Stimulated activated CD4-positive, alpha-beta T cell treated with anti-CD3 and anti-CD28 coated beads, Interleukin-4, amount 100 ng/mL, for 48 hours (primary cell): ENCODE measurements around the gene VWA5B2.

Experiments used
- DNase-seq, 2 donors: peaks; one replicate each; pipeline ENCODE4 v3.0.0-alpha.2; 2020; ENCODE audit warnings: low read depth in 2 of 2

VWA5B2 gene

DNA sequence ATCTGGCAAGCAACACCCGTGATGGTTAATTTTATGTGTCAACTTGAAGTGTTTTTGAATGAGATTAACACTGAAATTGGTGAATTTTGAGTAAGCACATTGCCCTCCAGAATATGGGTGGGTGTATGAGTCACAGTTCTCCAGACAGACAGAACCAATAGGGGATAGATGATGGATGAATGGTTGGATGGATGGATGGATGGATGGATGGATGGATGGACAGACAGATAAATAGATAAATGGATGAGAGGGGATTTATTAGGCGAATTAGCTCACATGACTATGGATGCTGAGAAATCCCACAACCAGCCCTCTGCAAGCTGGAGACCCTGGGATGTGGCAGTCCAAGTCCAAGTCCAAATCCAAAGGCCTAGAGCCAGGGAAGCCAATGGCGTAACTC is 5.4 kb upstream of the VWA5B2 start:
- DNase-seq = no peak

DNA sequence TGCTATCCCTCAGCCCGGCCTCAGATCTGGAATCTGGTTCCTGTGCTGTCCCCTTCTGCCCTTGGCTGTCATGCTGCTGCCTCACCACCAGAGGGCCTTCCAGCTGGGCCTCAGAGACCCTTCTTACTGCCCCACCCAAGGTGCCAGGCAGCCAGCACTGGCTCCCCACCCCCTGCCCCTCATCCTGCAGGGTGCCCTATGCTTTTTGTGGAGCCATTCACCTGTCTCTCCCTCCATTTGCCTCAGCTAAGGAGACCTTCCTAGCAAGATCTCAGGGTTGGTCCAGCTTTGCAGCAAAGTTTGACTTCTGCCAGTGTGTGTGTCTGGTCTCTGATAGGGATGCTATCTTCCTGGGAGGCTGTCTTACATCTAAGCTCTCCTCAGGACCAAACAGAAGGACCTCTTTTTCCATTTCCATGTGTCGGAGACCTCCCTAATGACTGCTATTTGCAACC is 1.9 kb upstream of the VWA5B2 start:
- peak; percentile 27 to 30 for DNase-seq

DNA sequence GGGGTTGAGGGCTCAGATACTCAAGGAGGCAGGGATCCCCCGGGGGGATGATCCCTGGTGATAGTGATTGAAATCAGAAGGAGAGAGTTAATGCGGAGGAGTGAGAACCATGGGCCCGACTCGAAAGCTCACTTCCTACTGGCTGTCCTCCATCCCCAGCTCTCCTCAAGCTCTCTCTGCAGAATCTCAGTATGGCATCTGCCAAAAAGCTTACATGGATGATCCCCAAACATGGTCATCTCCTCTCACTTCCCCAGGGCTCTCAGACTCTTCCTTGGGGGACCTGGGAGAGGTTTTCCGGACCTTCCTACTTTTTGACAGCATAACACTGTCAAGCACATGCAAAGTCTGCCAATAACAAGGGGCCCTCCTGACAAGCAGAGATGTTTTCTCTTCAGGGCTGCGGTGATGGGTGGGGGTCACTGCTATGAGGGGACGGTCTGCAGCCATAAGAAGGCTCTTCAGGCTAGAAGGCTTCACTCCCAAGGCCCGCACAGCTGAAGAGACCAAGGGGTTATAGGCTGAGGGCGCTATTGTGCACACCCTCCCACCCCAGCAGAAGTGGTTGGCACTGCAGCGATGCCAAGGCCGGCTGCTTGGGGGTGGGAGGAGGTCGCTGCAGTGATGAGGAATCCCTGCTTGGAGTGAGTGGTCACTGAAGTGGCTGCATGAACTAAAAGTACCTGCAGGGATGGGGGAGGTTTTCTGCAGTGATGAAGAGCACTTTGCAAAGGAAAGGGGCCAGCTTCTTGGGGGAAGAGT is 828 bp upstream of the VWA5B2 start:
- DNase-seq = no peak

DNA sequence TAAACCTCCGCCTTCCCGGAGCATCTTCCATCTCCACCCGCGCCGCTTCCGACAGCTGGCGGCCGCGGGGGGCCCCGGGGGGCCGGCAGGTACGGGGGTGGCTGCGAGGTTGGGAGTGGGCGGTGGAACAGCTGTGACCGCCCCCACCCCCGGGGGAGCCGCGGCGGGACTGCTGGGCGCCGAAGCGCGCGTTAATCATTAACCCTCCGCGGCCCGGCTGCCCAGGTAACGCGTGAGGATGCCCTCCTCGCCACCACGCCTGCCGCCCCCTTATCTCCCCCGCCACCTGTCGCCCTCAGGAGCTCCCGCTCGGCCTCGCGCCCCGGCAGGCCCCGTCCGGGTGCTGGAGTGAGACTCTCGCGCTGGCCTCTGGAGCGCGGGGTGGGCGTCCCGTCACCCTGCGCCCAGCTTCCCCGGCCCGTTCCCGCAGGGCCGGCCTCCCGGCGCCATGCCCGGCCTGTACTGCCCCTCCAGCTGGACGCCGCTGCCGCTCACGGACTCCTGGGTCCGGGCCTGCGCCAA is 757 bp downstream of the VWA5B2 start:
- DNase-seq = no peak

DNA sequence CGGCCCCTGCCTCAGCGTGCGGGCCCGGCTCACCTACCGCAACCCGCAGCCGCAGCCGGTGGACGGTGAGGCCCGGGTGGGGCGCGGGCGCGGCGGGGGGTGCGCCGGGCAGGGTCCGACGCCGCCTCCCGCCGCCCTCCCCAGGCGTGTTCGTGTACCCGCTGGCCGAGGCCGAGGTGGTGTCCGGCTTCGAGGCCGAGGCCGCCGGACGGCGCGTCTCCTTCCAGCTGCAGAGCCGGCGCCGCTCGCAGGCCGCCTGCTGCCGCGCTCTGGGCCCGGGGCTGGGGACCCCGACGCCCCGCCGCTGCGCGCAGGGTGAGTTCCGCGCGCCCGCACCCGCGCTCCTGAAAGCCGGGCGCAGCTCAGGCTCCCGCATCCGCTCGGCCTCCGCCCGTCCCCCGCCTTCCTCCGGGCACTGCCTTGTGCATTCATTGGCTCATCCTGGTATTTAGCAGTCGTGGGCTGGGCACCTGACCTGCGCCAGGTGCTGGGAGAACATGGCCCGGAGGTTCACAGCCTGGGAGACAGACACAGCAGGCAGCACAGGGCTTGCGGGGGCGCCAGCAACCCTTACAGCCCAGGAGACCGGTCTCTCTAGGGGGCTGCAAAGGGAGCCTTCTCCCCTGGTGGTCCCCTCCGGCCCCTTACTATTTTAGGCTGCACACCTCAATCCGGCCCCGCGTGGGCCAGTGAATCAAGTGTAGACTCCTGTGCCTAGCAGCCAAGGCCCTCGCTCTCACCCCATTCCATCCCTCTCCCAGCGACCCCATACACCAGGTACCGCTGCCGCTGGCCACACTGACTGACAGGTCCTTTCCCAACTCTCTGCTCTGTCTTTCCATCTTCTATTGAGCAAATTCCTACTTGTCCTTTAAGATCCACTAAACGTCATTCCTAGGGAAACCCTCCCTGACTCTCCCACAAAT is 1.5 kb downstream of the VWA5B2 start:
- no peak for DNase-seq

DNA sequence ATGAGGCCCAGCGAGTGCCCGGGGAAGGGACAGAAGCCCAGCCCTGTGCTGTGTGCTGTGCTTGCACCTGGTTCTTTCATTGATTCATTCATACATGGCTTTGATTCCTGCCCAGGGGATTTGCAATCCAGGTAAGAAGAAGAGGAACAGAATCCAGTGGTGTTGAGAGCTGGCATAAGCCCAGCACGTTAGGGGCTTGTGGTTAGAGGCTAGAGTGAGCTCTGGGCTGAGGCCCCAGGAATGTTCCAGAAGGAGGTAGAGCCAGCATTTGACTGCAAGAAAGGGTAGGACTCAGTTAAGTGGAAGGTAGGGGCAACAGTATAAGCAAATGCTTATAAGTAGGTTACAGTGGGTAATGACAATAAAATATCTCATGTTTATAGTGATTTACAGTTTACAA is 2.3 kb downstream of the VWA5B2 start:
- no peak for DNase-seq

DNA sequence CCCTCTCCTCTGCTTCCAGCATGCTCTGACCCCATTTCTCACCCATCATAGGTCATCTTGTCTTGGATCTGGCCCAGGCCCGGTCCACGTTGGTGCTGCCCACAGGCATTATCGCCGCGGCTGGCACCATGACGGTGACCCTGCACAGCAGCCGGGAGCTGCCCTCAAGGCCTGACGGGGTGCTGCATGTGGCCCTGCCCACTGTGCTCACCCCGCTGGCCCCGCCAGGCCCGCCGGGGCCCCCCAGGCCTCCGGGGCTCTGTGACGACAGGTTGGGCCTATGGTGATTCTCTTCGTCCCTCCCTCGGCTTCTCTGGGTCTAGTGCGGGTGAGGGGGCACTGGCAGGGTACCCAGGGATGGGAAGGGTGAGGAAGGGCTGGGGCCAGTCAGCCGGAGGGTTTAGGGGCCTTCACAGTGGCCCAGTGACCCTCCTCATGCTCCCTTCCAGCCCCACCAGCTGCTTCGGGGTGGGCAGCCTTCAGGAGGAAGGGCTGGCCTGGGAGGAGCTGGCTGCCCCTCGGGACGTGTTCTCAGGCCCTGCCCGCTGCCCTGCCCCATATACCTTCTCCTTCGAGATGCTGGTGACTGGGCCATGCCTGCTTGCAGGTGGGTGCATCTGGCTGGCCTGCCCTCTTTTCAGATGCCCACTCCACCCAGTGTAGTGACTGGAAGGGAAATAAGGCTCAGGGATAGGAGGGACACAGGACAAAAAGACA is 3.9 kb downstream of the VWA5B2 start:
- no peak for DNase-seq

DNA sequence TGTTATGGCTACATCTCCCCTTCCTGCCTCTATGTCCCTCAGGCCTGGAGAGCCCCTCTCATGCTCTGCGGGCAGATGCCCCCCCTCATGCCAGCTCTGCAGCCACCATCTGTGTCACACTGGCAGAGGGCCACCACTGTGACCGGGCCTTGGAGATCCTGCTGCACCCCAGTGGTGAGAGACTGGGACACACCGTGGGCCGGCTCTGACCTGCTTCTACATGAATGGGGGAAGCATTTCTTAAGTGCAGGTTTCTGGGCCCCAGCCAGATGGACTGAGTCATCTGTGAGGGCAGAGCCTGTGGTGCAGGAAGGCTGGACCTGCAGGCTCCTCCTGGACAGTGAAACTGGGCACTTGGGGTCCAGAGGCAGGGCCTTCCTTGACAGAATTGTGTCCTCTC is 4.8 kb downstream of the VWA5B2 start:
- no peak for DNase-seq

DNA sequence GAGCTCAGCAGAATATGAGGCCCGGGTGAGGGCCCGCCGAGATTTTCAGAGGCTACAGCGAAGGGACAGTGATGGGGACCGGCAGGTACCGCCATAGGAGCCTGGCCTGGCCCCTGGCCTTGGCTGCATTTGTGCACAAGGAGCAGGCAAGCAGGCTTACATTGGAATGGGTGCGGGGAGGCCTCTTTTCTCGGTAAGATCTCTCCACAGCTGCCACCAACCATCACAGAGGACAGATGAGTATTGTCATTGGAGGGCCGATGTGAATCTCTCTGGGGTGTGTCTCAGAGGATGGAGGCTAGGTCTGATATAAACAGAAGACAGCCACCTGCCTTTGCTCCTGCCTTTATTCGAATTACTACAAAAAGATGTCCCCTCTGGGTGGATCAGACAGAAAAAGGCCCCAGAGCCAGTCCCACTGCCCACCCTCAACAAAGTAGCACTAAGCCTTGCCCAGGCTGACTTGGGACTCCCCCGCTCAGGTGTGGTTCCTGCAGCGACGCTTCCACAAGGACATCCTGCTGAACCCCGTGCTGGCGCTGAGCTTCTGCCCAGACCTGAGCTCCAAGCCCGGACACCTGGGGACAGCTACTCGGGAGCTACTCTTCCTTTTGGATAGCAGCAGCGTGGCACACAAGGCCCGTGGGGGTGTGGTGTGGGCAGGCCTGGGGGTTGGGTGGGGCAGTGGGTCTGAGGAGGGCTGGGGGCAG is 5.4 kb downstream of the VWA5B2 start:
- no peak for DNase-seq

DNA sequence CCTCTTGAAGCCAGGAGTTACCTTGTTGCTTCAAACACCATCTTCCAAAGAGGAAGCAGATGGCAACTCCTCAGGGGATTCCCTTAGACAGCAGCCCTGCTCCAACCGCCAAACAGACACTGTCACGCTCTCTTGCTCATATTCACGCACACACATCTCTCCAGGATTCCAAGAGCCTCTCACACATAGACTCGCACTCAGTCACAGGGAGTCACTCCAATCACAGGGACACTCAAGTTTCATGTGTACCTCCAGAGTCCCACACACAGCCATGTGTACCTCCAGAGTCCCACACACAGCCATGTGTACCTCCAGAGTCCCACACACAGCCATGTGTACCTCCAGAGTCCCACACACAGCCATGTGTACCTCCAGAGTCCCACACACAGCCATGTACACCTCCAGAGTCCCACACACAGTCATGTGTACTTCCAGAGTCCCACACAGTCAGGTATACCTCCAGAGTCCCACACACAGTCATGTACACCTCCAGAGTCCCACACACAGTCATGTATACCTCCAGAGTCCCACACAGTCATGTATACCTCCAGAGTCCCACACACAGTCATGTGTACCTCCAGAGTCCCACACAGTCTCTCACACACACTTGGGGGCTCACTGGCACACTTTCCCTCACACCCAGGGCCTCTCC is 6.1 kb downstream of the VWA5B2 start:
- no peak for DNase-seq

DNA sequence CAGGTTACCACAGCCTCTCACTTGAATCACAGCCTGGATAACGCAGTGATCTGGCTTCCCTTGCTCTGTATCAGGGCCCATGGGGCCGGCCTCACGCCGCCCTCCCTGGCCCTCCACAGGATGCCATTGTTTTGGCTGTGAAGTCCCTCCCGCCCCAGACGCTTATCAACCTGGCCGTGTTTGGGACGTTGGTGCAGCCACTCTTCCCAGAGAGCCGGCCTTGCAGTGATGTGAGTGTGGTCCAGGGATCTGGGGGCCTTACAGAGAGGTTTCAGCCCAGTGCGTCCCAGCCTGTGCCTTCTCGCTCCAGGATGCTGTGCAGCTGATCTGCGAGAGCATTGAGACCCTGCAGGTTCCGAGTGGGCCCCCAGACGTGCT is 6.6 kb downstream of the VWA5B2 start:
- DNase-seq = no peak

DNA sequence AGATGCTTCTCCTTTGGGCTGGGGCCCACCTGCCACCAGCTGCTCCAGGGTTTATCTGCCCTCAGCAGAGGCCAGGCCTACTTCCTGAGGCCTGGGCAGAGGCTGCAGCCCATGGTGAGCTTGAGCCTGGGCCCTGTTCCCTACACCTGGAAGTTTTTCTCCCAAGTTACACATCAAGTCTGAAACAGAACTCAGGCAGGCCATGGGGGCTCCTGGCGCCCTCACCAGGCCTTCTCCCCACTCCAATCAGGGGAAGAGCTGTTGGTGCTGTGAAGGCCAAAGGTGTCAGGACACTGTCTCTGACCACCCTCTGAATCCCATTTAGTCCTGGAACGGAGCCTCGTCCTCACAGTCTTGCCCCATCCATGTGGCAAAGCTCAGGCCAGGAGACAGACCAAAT is 7.3 kb downstream of the VWA5B2 start:
- DNase-seq = no peak

DNA sequence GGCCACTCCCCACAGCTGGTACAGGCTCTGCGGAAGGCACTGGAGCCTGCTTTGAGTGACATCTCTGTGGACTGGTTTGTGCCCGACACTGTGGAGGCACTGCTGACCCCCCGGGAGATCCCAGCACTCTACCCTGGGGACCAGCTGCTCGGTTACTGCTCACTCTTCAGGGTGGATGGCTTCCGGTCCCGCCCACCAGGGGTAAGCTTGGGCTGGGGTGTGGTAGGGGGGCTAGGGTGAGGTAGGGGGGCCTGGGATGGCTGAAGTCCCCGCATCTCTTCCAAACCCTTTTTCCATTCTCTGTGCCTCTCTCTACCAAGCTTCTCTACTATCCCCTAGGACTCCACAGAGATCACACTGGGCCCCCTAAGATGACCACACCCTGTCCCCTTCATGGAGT is 7.8 kb downstream of the VWA5B2 start:
- DNase-seq = no peak

DNA sequence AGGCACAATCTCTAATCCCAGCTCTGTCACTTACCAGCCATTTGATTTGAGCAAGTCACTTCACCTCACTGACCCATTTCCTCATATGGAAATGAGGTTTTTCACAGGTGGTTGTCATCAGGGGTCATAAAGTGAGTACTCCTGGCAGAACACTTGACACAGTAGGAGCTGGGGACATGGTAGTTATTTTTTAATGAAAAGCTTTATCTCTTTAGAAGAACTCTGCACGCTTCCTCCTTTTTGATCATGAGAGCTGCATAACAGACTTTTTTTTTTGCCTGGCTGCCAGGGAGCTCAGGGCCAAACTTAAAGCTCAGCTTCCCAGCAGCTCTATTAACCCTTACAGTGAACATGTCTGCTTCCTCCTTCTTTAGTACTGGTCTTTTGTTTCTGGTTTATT is 8.4 kb downstream of the VWA5B2 start:
- no peak for DNase-seq

DNA sequence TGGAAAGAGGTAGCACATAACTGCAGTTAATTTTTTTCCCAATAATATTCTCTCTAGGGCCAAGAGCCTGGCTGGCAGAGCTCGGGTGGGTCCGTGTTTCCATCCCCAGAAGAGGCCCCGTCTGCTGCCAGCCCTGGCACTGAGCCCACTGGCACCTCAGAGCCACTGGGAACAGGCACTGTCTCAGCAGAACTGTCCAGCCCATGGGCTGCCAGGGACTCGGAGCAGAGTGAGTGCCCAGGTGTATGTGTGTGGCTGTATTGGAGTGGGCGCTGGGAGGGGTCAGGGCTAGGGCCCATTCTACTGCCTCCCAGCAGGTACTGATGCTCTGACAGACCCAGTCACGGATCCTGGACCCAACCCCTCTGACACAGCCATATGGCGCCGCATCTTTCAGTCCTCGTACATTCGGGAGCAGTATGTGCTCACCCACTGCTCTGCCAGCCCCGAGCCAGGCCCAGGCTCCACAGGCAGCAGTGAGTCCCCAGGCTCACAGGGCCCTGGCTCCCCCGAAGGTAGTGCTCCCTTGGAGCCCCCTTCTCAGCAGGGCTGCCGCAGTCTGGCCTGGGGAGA is 8.9 kb downstream of the VWA5B2 start:
- DNase-seq = no peak

DNA sequence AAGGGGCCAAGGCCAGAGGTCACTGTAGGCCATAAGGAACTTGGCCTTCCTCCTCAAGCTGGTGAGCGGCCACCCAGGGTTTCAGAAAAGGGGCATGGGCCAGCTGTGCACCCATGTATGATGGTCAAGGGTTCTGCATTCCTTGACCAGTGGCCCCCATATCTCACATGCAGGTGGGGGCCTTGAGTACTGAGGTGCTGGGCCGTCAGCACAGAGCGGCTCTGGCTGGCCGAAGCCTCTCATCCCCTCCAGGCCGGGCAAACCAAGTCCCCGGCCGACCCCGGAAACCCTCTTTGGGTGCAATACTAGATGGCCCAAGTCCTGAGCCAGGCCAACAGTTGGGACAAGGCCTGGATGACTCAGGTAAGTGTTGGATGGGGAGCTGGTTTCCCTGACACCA is 9.8 kb downstream of the VWA5B2 start:
- DNase-seq = no peak

DNA sequence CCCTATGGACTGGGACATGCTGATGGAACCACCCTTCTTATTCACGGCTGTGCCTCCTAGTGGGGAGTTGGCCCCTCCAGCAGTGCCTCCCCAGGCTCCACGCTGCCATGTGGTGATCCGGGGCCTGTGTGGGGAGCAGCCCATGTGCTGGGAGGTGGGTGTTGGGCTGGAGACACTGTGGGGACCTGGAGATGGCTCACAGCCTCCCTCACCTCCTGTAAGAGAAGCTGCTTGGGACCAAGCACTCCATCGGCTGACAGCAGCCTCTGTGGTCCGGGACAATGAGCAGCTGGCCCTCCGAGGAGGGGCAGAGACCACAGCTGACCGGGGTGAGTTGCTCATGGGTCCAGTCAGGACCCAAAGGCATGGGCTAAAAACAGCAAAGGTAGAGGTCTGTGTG is 10.3 kb downstream of the VWA5B2 start:
- no peak for DNase-seq

DNA sequence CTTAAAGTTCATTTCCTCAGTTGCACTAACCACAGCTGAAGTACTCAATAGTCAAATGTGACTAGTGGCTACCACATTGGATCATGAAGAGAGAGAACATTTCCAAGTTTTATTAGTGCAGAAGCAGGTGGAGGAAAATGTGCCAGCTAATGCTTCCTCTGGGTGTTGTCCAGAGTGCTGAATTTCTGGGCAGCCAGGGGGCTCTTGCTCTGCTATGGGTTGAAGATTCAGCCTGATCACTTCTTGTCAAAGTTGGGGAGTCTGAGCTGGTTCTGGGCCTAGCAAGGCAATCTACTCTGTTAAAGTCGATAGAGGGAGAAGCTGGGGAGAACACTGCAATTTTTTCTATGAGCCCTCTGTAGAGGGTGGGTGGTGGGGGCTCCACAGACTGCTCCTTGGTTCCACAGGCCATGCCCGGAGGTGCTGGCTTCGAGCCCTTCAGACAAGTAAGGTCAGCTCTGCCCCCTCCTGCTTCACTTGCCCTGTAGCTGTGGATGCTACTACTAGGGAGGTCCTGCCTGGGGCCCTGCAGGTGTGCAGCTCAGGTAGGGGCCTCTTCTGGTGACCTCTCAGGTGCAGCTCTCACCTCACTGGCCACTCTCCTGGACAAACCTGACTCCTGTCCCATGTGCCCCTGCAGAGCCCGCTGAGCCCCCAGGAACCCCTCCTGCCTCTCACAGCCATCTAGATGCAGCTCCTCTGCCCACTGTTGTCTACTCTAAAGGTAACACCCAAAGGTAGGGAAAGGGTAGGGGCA is 11.2 kb downstream of the VWA5B2 start:
- no peak for DNase-seq

DNA sequence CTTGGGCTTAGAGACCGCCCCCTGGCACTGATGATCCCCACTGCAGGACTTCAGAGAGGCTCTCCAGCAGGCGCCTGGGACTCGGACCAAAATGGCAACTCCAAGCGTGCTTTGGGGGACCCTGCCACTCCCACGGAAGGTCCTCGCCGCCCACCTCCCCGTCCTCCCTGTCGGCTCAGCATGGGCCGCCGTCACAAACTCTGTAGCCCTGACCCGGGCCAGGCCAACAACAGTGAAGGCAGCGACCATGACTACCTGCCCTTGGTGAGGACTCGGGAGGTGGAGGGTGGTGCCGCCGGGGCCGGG is 11.7 kb downstream of the VWA5B2 start:
- DNase-seq = no peak
